Vagina (tissue), 2 donors: ENCODE measurements around the gene ZBTB5.

ENCODE experiments used
- POLR2A ChIP-seq, 2 donors: fragments of 450-650 bp; IDR thresholded peaks; one replicate each; pipeline ENCODE4 v1.6.1; 2017; ENCODE audit warnings: antibody characterized with exemption in 2 of 2, mild to moderate bottlenecking in 2 of 2, moderate library complexity in 2 of 2
- POLR2AphosphoS5 ChIP-seq, 2 donors: sonication (generic); formaldehyde crosslinking; IDR thresholded peaks; one replicate each; pipeline ENCODE4 v1.9.0; 2017; ENCODE audit warnings: antibody characterized with exemption in 2 of 2, mild to moderate bottlenecking in 2 of 2, low read depth in 1 of 2; ENCODE audit not compliant: insufficient read depth in 1 of 2
- TF ChIP-seq, protein P1 (sequence below), 3 experiments: fragments of 450-650 bp in 2 of 3; fragments of 200-600 bp in 1 of 3; sonication (generic) in 1 of 3; IDR thresholded peaks; one replicate each; pipeline ENCODE4 v1.5.1; 2017 to 2019; ENCODE audit warnings: antibody characterized with exemption in 3 of 3, mild to moderate bottlenecking in 2 of 3, moderate library complexity in 2 of 3

DNA sequence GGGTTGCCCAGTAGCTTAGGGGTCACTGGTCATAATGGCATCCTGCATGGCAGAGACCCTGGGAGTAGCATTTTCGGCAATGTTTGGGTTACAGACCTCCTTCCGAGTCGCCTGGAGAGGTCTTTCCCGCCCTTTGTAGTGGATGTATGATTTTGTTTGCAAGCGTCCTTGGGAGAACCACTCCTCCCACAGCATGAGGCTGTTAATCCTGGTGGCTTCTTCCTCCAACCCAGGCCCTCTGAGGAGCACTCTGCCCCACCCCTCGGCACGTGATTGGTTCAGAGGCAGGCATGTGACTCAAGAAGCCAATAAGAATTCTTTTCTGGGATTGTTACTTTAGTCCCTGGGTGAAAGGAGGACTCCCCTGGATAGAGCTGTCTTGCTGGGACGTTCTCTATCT lies 73.0 kb downstream of the ZBTB5 start:
- no peak for TF ChIP-seq POLR2A (IDR thresholded peaks at IDR 0.05)
- TF ChIP-seq, protein P1, sequence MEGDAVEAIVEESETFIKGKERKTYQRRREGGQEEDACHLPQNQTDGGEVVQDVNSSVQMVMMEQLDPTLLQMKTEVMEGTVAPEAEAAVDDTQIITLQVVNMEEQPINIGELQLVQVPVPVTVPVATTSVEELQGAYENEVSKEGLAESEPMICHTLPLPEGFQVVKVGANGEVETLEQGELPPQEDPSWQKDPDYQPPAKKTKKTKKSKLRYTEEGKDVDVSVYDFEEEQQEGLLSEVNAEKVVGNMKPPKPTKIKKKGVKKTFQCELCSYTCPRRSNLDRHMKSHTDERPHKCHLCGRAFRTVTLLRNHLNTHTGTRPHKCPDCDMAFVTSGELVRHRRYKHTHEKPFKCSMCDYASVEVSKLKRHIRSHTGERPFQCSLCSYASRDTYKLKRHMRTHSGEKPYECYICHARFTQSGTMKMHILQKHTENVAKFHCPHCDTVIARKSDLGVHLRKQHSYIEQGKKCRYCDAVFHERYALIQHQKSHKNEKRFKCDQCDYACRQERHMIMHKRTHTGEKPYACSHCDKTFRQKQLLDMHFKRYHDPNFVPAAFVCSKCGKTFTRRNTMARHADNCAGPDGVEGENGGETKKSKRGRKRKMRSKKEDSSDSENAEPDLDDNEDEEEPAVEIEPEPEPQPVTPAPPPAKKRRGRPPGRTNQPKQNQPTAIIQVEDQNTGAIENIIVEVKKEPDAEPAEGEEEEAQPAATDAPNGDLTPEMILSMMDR (IDR thresholded peaks at IDR 0.05): no peak
- TF ChIP-seq POLR2AphosphoS5 (IDR thresholded peaks at IDR 0.05; ENCODE audit: insufficient read depth in 1 of 2, low read depth in 1 of 2): no peak
